B cell (primary cell): ENCODE data around the gene WDR33.

ENCODE experiments used
- EZH2 ChIP-seq: IDR thresholded peaks from 2 replicates; pipeline ENCODE4 v1.6.1; 2012; ENCODE audit warnings: borderline replicate concordance, low read depth, mild to moderate bottlenecking, moderate library complexity, low read length; ENCODE audit not compliant: insufficient read depth, poor library complexity, severe bottlenecking
- TF ChIP-seq, protein P1 (sequence below): fragments of 200-600 bp; IDR thresholded peaks from one replicate; pipeline ENCODE4 v1.8.0; 2022; ENCODE audit warnings: antibody characterized with exemption, mild to moderate bottlenecking

DNA sequence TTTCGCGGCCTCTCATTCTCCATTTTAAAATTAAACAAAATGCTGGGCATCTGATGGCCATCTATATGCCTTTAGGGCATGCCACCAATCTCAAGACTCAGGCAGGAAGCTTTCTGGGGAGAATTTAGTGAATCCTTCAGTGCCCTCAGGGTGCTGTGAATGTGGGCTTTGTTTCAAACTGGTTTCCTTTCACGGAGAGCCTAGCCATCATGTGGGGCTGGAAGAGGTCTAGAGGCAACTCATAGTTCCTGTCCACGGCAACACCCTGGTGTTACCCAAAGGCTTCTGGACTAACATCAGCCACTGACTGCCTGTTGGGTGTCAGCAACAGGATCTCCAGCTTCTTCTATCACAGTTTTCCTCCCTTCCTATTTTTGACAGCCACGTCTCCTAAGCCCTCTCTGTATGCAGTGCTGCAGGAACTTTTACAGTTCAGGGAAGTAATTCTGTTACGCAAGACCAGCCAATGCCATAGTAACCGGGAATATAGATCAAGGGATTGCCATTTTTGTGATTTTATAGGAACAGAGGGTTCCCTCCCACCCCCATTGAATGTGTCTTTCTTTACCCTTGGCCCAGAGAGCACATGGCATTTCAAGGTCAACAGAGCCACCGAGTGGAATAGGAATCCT lies 7.9 kb upstream of the WDR33 start:
- TF ChIP-seq, protein P1, sequence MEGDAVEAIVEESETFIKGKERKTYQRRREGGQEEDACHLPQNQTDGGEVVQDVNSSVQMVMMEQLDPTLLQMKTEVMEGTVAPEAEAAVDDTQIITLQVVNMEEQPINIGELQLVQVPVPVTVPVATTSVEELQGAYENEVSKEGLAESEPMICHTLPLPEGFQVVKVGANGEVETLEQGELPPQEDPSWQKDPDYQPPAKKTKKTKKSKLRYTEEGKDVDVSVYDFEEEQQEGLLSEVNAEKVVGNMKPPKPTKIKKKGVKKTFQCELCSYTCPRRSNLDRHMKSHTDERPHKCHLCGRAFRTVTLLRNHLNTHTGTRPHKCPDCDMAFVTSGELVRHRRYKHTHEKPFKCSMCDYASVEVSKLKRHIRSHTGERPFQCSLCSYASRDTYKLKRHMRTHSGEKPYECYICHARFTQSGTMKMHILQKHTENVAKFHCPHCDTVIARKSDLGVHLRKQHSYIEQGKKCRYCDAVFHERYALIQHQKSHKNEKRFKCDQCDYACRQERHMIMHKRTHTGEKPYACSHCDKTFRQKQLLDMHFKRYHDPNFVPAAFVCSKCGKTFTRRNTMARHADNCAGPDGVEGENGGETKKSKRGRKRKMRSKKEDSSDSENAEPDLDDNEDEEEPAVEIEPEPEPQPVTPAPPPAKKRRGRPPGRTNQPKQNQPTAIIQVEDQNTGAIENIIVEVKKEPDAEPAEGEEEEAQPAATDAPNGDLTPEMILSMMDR, result no peak
- TF ChIP-seq EZH2, result no peak
